Measurements from ENCODE around the gene LHPP. TPM values are rescaled to one million over a fixed set of nuclear protein-coding genes. Genes with fewer than 3 reads are reported as not detected.

Gene LHPP
- total and polyA plus RNA-seq, 2 experiments from 2014 or later = 27.4 to 40.2 TPM

GRCh38 chr10:124541076-124541903 lies 79.7 kb downstream of the LHPP start (continued):
- TF ChIP-seq CTCF (conservative IDR thresholded peaks at IDR 0.05; ENCODE audit: low read depth in 2 of 2) (no peak), STAT1 (IDR thresholded peaks at IDR 0.05; ENCODE audit: unreplicated experiment) (no peak), POLR2AphosphoS5 (IDR thresholded peaks at IDR 0.05; ENCODE audit: low read depth) (no peak), ZNF114 (CRISPR knock-in tag; IDR thresholded peaks at IDR 0.05) (no peak)

GRCh38 chr10:124542336-124542735 lies 80.7 kb downstream of the LHPP start:
- Histone ChIP-seq H3K4me3 (no peak overlapping the region), H3K4me2 (no peak overlapping the region), H3K4me1 (ENCODE audit: insufficient read depth) (no peaks in the 10 kb centered on the region), H3F3A (replicated peaks; ENCODE audit: low read depth) (no peaks in the 10 kb centered on the region), H3K36me3 (ENCODE audit: insufficient read depth) (no peaks in the 10 kb centered on the region), H2AFZ (no peak overlapping the region), H3K27me3 (ENCODE audit: insufficient read depth) (no peaks in the 10 kb centered on the region), H3K9me2 (ENCODE audit: insufficient read depth) (no peaks in the 10 kb centered on the region), H3K79me2 (replicated peaks; ENCODE audit: insufficient read depth) (no peaks in the 10 kb centered on the region), H4K20me1 (replicated peaks; ENCODE audit: insufficient read depth) (no peaks in the 10 kb centered on the region), H3K27ac (ENCODE audit: low read depth) (no peak overlapping the region)
- DNase-seq (ENCODE audit: low spot score) (no peak), ATAC-seq (no peak)
- Mint-ChIP-seq H3K27ac (no peak overlapping the region), H3K9me3 (no peaks in the 10 kb centered on the region), H3K27me3 (ENCODE audit: insufficient read depth, low read depth, poor library complexity) (peaks cover 11% of the 10 kb centered on the region), H3K4me3 (no peak overlapping the region), H3K36me3 (ENCODE audit: low read depth) (no peaks in the 10 kb centered on the region; the same call in 2 of the 3 replicates), H3K4me1 (no peaks in the 10 kb centered on the region)
- TF ChIP-seq CREB1 (CRISPR knock-in tag; IDR thresholded peaks at IDR 0.05; ENCODE audit: low read depth) = no peak
- no peak for TF ChIP-seq ZNF114 (CRISPR knock-in tag; IDR thresholded peaks at IDR 0.05)
- no peak for TF ChIP-seq ZNF462 (CRISPR knock-in tag; IDR thresholded peaks at IDR 0.05)
- TF ChIP-seq EZH2 (IDR thresholded peaks at IDR 0.05; ENCODE audit: low read depth, unreplicated experiment) = no peak
- no peak for TF ChIP-seq REST (IDR thresholded peaks at IDR 0.05; ENCODE audit: unreplicated experiment)
- no peak for TF ChIP-seq NANOG (IDR thresholded peaks at IDR 0.05; ENCODE audit: borderline replicate concordance)
- no peak for TF ChIP-seq ETS1 (IDR thresholded peaks at IDR 0.05)

All from GM23338 (cell line).